ENCODE measurements around the gene TRIM44.

GRCh38 chr11:35664977-35665441, 2.4 kb downstream of the TRIM44 start:
- no peak for TF ChIP-seq YY1 (IDR thresholded peaks at IDR 0.05; ENCODE audit: insufficient read depth, insufficient read length)
- TF ChIP-seq ZNF274 (IDR thresholded peaks at IDR 0.05; ENCODE audit: low read depth, low read length): no peak
- no peak for TF ChIP-seq SUZ12 (IDR thresholded peaks at IDR 0.05; ENCODE audit: extremely low read depth, insufficient read depth, insufficient read length)

Data from NT2/D1 (cell line).